Stomach smooth muscle (tissue), 2 donors: ENCODE measurements around the gene JARID2.

ENCODE experiments used
- H3K27ac ChIP-seq: one replicate; pipeline ENCODE4 v1.7.0; 2013; ENCODE audit warnings: mild to moderate bottlenecking, low read length, inconsistent platforms
- H3K27me3 ChIP-seq, 2 donors: one replicate each; pipeline ENCODE4 v1.7.0; 2013; ENCODE audit warnings: low read length in 2 of 2; ENCODE audit not compliant: insufficient read depth in 2 of 2, control insufficient read depth in 1 of 2
- H3K36me3 ChIP-seq, 2 donors: one replicate each; pipeline ENCODE4 v1.7.0; 2013; ENCODE audit warnings: low read length in 2 of 2; ENCODE audit not compliant: control insufficient read depth in 2 of 2, insufficient read depth in 2 of 2
- H3K4me1 ChIP-seq: one replicate; pipeline ENCODE4 v1.7.0; 2013; ENCODE audit warnings: low read length; ENCODE audit not compliant: control insufficient read depth, insufficient read depth
- H3K4me3 ChIP-seq, 2 donors: one replicate each; pipeline ENCODE4 v1.7.0; 2013; ENCODE audit warnings: low read length in 2 of 2
- H3K9ac ChIP-seq, 2 donors: one replicate each; pipeline ENCODE4 v1.7.0; 2013; ENCODE audit warnings: low read length in 2 of 2, mild to moderate bottlenecking in 1 of 2
- H3K9me3 ChIP-seq, 2 donors: one replicate each; pipeline ENCODE4 v1.7.0; 2013; ENCODE audit warnings: low read length in 2 of 2; ENCODE audit not compliant: control insufficient read depth in 2 of 2
- donor health status: healthy.
- donor health status: Pancreatic carcinoma.

JARID2 gene

GRCh38 chr6:15549371-15549770, 303.5 kb downstream of the JARID2 start:
- Histone ChIP-seq H3K9ac (no peak overlapping the region), H3K4me1 (peaks cover 10% of the 10 kb centered on the region), H3K27me3 (no peaks in the 10 kb centered on the region), H3K27ac (no peak overlapping the region), H3K9me3 (no peaks in the 10 kb centered on the region), H3K36me3 (no peaks in the 10 kb centered on the region), H3K4me3 (no peak overlapping the region)

GRCh38 chr6:15550546-15551123, 304.8 kb downstream of the JARID2 start:
- Histone ChIP-seq H3K27me3 (no peaks in the 10 kb centered on the region), H3K4me1 (peaks cover 10% of the 10 kb centered on the region), H3K9me3 (no peaks in the 10 kb centered on the region), H3K36me3 (no peaks in the 10 kb centered on the region), H3K4me3 (no peak overlapping the region), H3K27ac (no peak overlapping the region), H3K9ac (no peak overlapping the region)

DNA sequence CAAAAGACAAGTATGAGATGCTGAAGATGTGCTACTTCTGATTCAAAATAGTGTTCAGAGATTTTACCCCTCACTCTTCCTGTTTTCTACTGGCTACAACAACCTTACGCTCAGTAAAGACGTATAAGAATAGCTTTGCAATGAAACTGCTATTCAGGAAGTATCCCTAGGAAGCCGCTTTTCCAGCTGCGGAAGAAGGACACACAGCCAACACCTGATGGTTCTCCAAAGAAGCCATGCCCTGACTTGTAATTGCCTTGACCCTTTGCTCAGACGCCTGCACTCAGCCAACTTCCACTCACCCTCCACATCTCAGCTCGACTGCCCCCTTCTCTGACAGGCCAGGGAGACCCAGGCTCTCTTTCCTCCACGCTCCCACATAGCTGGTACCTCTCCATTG, 305.4 kb downstream of the JARID2 start:
- no peak overlapping the region for H3K4me3 ChIP-seq
- no peaks in the 10 kb centered on the region for H3K36me3 ChIP-seq
- no peak overlapping the region for H3K27ac ChIP-seq
- no peak overlapping the region for H3K9ac ChIP-seq
- H3K4me1 ChIP-seq = peaks cover 10% of the 10 kb centered on the region
- H3K27me3 ChIP-seq = no peaks in the 10 kb centered on the region
- no peaks in the 10 kb centered on the region for H3K9me3 ChIP-seq

DNA sequence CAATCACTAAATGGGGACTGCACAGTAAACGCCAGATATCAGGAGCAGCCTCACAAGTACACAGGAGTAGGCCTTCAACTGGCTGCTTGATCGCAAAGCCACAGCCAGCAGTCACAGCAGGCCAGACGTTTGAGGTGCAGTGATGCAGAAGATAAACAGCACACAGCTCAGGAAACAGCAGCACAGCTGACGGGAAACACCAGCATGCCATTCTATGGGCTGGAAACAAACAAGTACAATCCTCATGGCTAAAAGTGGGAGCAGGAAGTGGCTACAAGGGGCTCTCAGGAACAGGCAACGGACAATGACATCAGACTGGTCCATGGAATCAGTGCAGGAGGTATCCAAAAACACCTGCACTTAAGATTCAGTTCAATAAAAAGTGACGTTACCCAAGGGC, 305.9 kb downstream of the JARID2 start:
- H3K27ac ChIP-seq = no peak overlapping the region
- no peak overlapping the region for H3K4me3 ChIP-seq
- H3K9me3 ChIP-seq = no peaks in the 10 kb centered on the region
- H3K27me3 ChIP-seq = no peaks in the 10 kb centered on the region
- no peaks in the 10 kb centered on the region for H3K36me3 ChIP-seq
- no peak overlapping the region for H3K9ac ChIP-seq
- H3K4me1 ChIP-seq = peaks cover 10% of the 10 kb centered on the region

DNA sequence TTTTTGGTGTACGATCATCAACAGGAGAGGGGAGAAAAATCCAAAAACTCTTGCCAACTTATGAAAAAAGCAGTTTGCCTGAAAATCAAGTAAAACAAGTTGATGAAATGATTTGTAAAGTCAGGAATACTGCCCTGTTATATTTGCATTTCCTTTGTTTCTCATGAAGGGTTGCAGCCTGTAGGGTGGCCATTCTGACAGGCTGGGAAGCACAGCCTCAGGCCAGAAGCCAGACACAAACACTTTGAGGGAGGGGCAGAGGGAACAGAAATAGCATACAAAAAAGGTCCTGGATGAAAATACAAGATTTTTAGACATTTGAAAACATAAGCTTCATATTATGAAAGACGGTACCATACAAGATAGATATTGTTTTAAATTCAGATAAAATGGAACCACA, 307.2 kb downstream of the JARID2 start:
- Histone ChIP-seq H3K27ac (no peak overlapping the region), H3K27me3 (no peaks in the 10 kb centered on the region), H3K4me1 (peaks cover 7% of the 10 kb centered on the region), H3K9me3 (no peaks in the 10 kb centered on the region), H3K4me3 (no peak overlapping the region), H3K36me3 (no peaks in the 10 kb centered on the region), H3K9ac (no peak overlapping the region)

DNA sequence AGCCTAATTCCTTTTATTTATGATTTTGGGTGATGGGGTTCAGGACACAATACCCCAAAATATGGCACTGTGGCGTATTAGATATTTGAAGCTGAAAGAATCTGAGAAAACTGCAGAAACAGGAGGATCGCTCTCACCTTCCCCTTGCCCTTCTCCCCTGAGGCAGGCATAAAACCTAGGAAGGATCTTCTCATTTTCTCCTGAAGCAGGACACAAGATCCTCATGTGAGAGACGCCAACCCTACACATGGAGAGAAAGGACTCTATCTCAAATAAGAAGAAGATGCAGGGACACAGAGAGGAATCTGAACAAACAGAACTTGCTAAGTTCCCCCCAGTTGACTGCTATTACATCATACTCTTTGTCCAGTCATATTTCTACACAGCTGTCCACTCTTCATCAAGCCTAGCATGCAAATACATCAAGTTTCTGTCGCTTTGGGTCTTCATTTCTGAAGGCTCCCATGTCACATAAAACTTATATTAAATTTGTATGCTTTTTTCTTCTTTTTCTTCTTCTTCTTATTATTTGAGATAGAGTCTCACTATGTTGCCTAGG, 307.9 kb downstream of the JARID2 start:
- Histone ChIP-seq H3K27me3 (no peaks in the 10 kb centered on the region), H3K4me1 (peaks cover 7% of the 10 kb centered on the region), H3K27ac (no peak overlapping the region), H3K36me3 (no peaks in the 10 kb centered on the region), H3K9ac (no peak overlapping the region), H3K9me3 (no peaks in the 10 kb centered on the region), H3K4me3 (no peak overlapping the region)

- Histone ChIP-seq H3K27me3 (no peaks in the 10 kb centered on the region), H3K4me3 (no peak overlapping the region), H3K4me1 (peaks cover 7% of the 10 kb centered on the region), H3K9ac (no peak overlapping the region), H3K27ac (no peak overlapping the region), H3K9me3 (no peaks in the 10 kb centered on the region), H3K36me3 (no peaks in the 10 kb centered on the region)
Observed at GRCh38 chr6:15554728-15555100, 308.8 kb downstream of the JARID2 start.

DNA sequence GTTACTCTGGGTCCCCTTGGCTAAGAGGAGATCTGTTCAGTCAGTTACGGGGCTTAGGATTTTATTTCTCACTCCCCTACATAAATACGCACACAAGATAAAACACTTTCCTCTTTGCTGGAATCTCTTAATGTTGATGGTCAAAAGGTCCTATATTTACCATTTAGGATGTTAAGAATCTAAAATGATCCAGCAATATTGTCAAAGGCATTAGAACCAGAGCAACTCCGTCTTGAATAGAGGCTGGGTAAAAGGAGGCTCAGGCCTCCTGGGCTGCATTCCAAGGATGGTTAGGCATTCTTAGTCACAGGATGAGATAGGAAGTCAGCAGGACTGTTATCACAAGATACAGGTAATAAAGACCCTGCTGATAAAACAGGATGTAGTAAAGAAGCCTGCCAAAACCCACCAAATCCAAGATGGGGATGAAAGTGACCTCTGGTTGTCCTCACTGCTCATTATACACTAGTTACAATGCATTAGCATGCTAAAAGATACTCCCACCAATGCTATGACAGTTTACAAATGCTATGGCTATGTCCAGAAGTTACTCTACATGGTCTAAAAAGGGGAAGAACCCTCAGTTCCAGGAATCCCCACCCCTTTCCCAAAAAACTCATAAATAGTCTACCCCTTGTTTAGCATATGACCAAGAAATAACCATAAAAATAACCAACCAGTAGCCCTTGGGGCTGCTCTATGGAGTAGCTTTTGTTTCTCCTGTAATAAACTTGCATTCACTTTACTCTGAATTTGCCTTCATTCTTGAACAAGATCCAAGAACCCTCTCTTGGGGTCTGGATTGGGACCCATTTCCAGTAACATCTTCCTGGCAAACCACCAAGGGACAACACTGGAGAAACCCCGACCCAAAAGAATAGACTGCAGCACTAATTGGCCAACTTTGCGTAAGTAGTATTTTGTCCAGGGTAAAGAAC, 309.5 kb downstream of the JARID2 start:
- peaks cover 7% of the 10 kb centered on the region for H3K4me1 ChIP-seq
- no peak overlapping the region for H3K9ac ChIP-seq
- H3K36me3 ChIP-seq = no peaks in the 10 kb centered on the region
- H3K27me3 ChIP-seq = no peaks in the 10 kb centered on the region
- no peaks in the 10 kb centered on the region for H3K9me3 ChIP-seq
- no peak overlapping the region for H3K4me3 ChIP-seq
- H3K27ac ChIP-seq = no peak overlapping the region

GRCh38 chr6:15556711-15557110, 310.8 kb downstream of the JARID2 start:
- no peak overlapping the region for H3K27ac ChIP-seq
- no peaks in the 10 kb centered on the region for H3K9me3 ChIP-seq
- H3K4me3 ChIP-seq = no peak overlapping the region
- H3K4me1 ChIP-seq = peaks cover 3% of the 10 kb centered on the region
- H3K9ac ChIP-seq = no peak overlapping the region
- no peaks in the 10 kb centered on the region for H3K27me3 ChIP-seq
- no peaks in the 10 kb centered on the region for H3K36me3 ChIP-seq

DNA sequence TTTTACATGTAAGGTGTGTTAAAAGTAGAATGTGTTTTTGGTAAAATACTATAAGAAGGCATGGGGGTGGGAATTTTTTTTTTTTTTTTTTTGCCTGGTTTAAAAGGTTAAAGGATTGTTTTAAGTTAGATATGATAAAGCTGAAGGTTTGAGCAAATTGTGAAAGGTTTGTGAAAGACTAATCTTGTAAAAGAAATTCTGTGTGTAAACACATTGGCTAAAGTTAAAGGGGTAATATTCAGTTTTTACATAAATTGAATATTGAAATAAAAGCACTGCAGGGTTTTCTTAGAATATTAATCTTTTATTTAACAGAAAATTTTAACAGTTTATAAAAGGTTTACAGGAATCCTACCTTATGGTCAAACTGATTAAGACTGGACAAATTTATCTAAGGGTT, 311.3 kb downstream of the JARID2 start:
- Histone ChIP-seq H3K9ac (no peak overlapping the region), H3K4me1 (no peaks in the 10 kb centered on the region), H3K9me3 (no peaks in the 10 kb centered on the region), H3K36me3 (no peaks in the 10 kb centered on the region), H3K4me3 (no peak overlapping the region), H3K27me3 (no peaks in the 10 kb centered on the region), H3K27ac (no peak overlapping the region)

- Histone ChIP-seq H3K36me3 (no peaks in the 10 kb centered on the region), H3K9me3 (no peaks in the 10 kb centered on the region), H3K4me1 (peaks cover 2% of the 10 kb centered on the region), H3K27me3 (no peaks in the 10 kb centered on the region), H3K27ac (no peak overlapping the region), H3K4me3 (no peak overlapping the region), H3K9ac (no peak overlapping the region)
Observed at GRCh38 chr6:15560713-15561112, 314.8 kb downstream of the JARID2 start.
